Neural cell (in vitro differentiated cells): ENCODE measurements around the gene PPFIA4.

ENCODE experiments used
- CTCF ChIP-seq: fragments of 450-650 bp; IDR thresholded peaks from 2 replicates; pipeline ENCODE4 v1.5.1; 2014; ENCODE audit warnings: antibody characterized with exemption, mild to moderate bottlenecking, moderate library complexity; ENCODE audit not compliant: poor library complexity, severe bottlenecking
- EZH2 ChIP-seq: fragments of 200-600, 300-800 bp; shearing (Covaris generic), sonication (generic); IDR thresholded peaks from 2 replicates; pipeline ENCODE4 v1.6.1; 2014; ENCODE audit warnings: antibody characterized with exemption, low read length, borderline replicate concordance, mild to moderate bottlenecking; ENCODE audit not compliant: insufficient read depth, poor library complexity, severe bottlenecking
- REST ChIP-seq: IDR thresholded peaks from 2 replicates; pipeline ENCODE4 v1.6.1; 2012; ENCODE audit warnings: borderline replicate concordance
- TAF1 ChIP-seq: IDR thresholded peaks from 2 replicates; pipeline ENCODE4 v1.6.1; 2012; ENCODE audit warnings: low read depth

- TF ChIP-seq CTCF: no peak
- TF ChIP-seq REST: no peak
- TF ChIP-seq EZH2: no peak
- no peak for TF ChIP-seq TAF1
These were observed 75.7 kb downstream of the PPFIA4 start for GRCh38 chr1:203101813-203102634.
